ENCODE data around the gene HIVEP2.

Gene HIVEP2

DNA sequence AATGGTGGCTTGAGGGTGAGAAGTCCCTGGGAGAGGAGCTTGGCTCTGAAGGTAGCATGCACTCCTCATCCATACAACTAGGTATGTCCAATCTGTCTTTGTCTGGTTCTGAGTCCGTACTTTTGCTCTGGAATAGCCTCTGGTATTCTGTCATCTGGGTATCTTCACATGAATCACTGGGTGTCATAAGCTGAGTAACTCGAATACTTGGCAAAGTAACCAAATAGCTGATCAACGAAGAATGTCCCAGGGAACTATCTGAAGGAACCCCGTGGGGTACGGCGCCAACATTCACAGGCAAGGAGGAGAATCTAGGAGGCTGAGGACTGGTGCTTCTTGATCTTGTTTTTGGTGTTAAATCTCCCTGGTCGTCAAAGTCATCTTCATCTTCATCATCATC, 184.8 kb downstream of the HIVEP2 start:
- TF ChIP-seq, protein P1, sequence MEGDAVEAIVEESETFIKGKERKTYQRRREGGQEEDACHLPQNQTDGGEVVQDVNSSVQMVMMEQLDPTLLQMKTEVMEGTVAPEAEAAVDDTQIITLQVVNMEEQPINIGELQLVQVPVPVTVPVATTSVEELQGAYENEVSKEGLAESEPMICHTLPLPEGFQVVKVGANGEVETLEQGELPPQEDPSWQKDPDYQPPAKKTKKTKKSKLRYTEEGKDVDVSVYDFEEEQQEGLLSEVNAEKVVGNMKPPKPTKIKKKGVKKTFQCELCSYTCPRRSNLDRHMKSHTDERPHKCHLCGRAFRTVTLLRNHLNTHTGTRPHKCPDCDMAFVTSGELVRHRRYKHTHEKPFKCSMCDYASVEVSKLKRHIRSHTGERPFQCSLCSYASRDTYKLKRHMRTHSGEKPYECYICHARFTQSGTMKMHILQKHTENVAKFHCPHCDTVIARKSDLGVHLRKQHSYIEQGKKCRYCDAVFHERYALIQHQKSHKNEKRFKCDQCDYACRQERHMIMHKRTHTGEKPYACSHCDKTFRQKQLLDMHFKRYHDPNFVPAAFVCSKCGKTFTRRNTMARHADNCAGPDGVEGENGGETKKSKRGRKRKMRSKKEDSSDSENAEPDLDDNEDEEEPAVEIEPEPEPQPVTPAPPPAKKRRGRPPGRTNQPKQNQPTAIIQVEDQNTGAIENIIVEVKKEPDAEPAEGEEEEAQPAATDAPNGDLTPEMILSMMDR (IDR thresholded peaks at IDR 0.05): no peak

DNA sequence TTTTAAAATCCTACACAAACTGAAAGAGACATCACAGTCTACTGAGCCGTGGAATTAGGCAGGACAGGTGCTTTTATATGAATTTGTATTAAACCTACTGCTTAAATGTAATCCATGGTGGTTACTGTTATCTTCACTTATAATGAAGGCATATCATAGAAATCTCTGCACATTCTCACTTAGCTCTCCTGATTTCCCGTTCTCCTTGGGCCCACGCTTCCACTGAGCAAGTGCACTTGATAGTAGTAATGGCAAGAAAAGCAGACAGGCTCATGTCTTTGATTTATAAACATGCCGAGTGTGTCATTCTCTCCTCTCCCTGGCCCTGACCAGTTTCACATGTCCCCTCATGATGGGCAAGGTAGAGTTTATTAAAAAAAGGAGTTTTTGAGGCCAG, 186.3 kb downstream of the HIVEP2 start:
- TF ChIP-seq, protein P1 (IDR thresholded peaks at IDR 0.05): no peak

DNA sequence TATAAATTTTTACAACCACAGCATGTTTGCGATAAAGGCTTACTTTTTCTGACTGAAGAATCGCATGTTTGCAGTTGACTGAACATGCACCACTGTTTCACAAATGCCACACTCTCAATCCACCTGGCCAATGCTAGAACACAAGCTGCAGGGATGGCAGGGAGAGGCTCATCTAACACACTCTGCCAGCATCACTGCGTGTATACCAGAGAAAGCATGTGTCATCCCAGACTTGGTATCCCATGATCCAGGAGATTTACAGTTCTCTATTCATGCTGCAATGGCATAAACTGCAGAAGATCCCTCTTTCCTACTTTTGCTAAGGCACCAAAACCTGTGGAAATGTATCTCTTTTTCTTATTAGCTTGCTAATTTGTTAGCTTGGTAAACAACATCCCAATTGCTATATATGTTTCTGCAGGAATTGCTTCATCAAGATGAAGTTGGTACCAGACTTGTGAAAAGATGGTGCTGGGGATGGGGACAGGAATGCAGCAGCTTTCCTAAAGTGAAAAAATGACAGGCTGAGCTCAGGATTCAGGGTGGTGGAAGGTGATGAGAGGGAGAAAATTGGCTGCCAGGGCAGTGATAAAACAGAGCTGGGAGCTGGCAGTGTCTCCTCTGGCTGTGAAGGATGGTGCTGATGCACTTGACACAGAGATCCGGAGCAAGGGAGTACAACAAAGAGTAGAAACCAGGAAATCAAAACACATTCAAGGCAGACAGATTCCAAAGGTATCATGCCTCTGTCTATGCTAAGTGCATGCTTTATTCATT, 186.9 kb downstream of the HIVEP2 start:
- TF ChIP-seq, protein P1 (IDR thresholded peaks at IDR 0.05): no peak

GRCh38 chr6:142756215-142756630, 188.8 kb downstream of the HIVEP2 start:
- TF ChIP-seq, protein P1 (IDR thresholded peaks at IDR 0.05): no peak

DNA sequence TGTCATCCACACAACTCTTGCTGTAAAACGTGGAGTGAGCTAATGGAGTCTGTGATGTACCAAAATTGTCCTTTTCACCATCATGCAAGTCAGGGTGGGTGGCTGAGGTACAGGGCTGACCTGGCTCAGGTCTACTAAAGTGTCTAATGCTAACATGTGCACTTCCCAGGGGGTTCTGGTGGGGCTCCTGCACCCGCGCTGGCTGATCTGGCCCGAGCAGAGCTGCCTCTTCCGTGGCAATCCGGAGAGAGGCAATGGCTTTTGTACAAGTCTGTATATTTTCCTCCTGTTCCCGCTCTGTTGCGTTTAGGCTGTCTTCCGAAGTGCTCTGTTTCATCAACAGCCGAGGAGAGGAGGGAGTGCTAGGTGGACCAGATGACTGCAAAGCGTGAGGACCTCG, 191.8 kb downstream of the HIVEP2 start:
- TF ChIP-seq, protein P1 (IDR thresholded peaks at IDR 0.05): no peak

DNA sequence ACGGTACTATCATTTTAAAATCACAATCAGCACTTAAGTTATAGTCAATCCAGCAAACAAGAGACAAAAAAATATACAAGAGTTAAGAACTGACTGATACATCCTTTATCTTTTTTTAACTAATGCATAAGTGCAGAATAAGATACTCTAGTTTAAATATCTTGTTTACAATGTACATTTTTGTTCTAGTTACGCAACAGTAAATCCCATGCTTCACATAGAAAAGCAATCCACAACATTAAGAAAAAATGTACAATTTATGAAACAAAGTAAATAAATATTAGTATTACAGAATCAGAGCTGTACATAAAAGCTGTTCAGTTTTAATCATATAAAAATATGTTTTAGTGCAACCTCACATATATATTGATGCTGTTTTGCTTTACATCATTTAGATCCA, 192.6 kb downstream of the HIVEP2 start:
- TF ChIP-seq, protein P1 (IDR thresholded peaks at IDR 0.05): no peak

DNA sequence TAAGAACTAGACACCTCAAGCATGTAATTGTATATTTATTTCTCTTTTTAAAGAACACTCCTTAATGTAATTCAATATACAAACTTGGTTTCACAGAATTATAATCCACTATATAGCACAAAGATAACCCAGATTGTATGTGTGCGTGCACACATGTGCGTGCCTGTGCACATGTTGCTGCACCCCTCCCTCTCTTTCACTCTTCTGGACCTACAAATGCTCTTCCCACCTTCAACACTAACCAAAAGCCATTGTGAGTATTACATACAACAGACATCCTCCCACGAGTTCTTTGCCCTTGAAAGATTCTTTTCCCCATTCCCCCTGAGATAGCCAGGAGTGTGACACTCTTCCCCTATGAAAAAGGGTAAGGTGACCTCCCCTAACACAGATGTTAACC, 193.5 kb downstream of the HIVEP2 start:
- TF ChIP-seq, protein P1 (IDR thresholded peaks at IDR 0.05): no peak

DNA sequence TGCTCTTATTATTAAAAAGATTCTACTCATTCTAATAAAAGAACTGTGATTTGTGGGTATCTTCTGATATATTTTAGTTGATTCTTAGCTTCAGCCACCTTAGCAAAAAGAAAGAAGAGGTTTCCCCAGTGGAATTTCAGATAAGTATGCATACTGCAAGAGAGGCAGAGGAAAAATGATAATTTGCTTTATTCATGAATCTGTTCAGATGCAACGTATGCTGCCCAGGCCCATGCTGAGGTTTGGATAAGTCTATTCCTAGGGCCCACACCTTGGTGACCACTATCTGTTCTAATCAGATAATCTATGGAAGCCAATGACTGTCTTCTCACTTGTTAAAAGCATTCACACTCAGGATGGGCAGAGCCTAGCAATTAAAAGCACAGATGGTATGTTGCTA, 194.0 kb downstream of the HIVEP2 start:
- TF ChIP-seq, protein P1 (IDR thresholded peaks at IDR 0.05): no peak

Data from LNCAP (cell line).